ENCODE measurements around the gene PLCB3.

The PLCB3 gene

GRCh38 chr11:64288353-64288750 is 37.0 kb downstream of the PLCB3 start:
- no peak for DNase-seq (ENCODE audit: low read depth)

GRCh38 chr11:64289002-64289564 is 37.8 kb downstream of the PLCB3 start:
- DNase-seq (ENCODE audit: low read depth): no peak

- no peak for DNase-seq (ENCODE audit: low read depth)
These were observed 39.3 kb downstream of the PLCB3 start for GRCh38 chr11:64290352-64291261.

GRCh38 chr11:64291262-64291751 is 40.0 kb downstream of the PLCB3 start, which contains the start of gene KCNK4:
TSS of gene KCNK4 (plus strand) at chr11:64291302. CDS start at chr11:64293019, 1,717 bp downstream.
- DNase-seq (ENCODE audit: low read depth): no peak

- DNase-seq (ENCODE audit: low read depth): no peak
These were observed 40.6 kb downstream of the PLCB3 start for GRCh38 chr11:64291752-64292459.

GRCh38 chr11:64292460-64293254 is 41.3 kb downstream of the PLCB3 start:
- no peak for DNase-seq (ENCODE audit: low read depth)

GRCh38 chr11:64294774-64295173 is 43.4 kb downstream of the PLCB3 start:
- DNase-seq (ENCODE audit: low read depth): peak; percentile 79

GRCh38 chr11:64295760-64296159 is 44.4 kb downstream of the PLCB3 start:
- DNase-seq (ENCODE audit: low read depth): no peak

- no peak for DNase-seq (ENCODE audit: low read depth)
These were observed 44.9 kb downstream of the PLCB3 start for GRCh38 chr11:64296236-64296635.

- DNase-seq (ENCODE audit: low read depth): no peak
These were observed 45.7 kb downstream of the PLCB3 start for GRCh38 chr11:64296830-64297698.

GRCh38 chr11:64297699-64298358 is 46.5 kb downstream of the PLCB3 start:
- DNase-seq (ENCODE audit: low read depth): no peak

GRCh38 chr11:64298966-64299846 is 47.9 kb downstream of the PLCB3 start:
- no peak for DNase-seq (ENCODE audit: low read depth)

GRCh38 chr11:64299847-64300648 is 48.7 kb downstream of the PLCB3 start, which contains the start of gene CATSPERZ:
TSS of gene CATSPERZ (plus strand) at chr11:64300358. CDS start at chr11:64300411, 53 bp downstream.
- DNase-seq (ENCODE audit: low read depth): no peak

- DNase-seq (ENCODE audit: low read depth): no peak
These were observed 52.0 kb downstream of the PLCB3 start for GRCh38 chr11:64303109-64304031.

- no peak for DNase-seq (ENCODE audit: low read depth)
These were observed 52.6 kb downstream of the PLCB3 start for GRCh38 chr11:64304032-64304315.

GRCh38 chr11:64304316-64305072 is 53.2 kb downstream of the PLCB3 start:
- DNase-seq (ENCODE audit: low read depth): peak; percentile 86

Data from amniotic epithelial cell (primary cell).